Neural cell (in vitro differentiated cells): ENCODE measurements around the gene HEMK1. TPM values are rescaled to one million over a fixed set of nuclear protein-coding genes. Genes with fewer than 3 reads are reported as not detected.
A peak's percentile ranks its signal among the peaks of the same experiment; 100 is the strongest.

Source experiments
- H2AFZ ChIP-seq: fragments of 200-600, 300-800 bp; sonication (generic), shearing (Covaris generic); 2 replicates; pipeline ENCODE4 v1.6.0; 2014; ENCODE audit warnings: low read depth, mild to moderate bottlenecking, antibody characterized with exemption, low read length, moderate library complexity
- H3F3A ChIP-seq: fragments of 200-600 bp; shearing (Covaris generic); 2 replicates; pipeline ENCODE4 v1.6.1; 2016; ENCODE audit warnings: mild to moderate bottlenecking, moderate library complexity, mixed read lengths, antibody characterized with exemption, low read length; ENCODE audit not compliant: insufficient read depth, poor library complexity, severe bottlenecking
- H3K27ac ChIP-seq: fragments of 200-600, 300-800 bp; sonication (generic), shearing (Covaris generic); 2 replicates; pipeline ENCODE4 v1.5.1; 2014; ENCODE audit warnings: mild to moderate bottlenecking, low read length, moderate library complexity
- H3K27me3 ChIP-seq: fragments of 300-800, 200-600 bp; sonication (generic), shearing (Covaris generic); 2 replicates; pipeline ENCODE4 v1.6.0; 2014; ENCODE audit warnings: mild to moderate bottlenecking, low read depth, low read length, moderate library complexity; ENCODE audit not compliant: insufficient read depth
- H3K36me3 ChIP-seq: fragments of 300-800, 200-600 bp; sonication (generic), shearing (Covaris generic); 2 replicates; pipeline ENCODE4 v1.5.1; 2014; ENCODE audit warnings: mild to moderate bottlenecking, antibody characterized with exemption, low read length, moderate library complexity; ENCODE audit not compliant: insufficient read depth
- H3K4me2 ChIP-seq: fragments of 300-800, 200-600 bp; sonication (generic), shearing (Covaris generic); 2 replicates; pipeline ENCODE4 v1.6.0; 2014; ENCODE audit warnings: mild to moderate bottlenecking, low read length
- H3K4me3 ChIP-seq: fragments of 300-800, 200-600 bp; sonication (generic), shearing (Covaris generic); 2 replicates; pipeline ENCODE4 v1.5.1; 2014; ENCODE audit warnings: mild to moderate bottlenecking, low read length, moderate library complexity
- H3K79me2 ChIP-seq: fragments of 200-600 bp; shearing (Covaris generic); replicated peaks from 2 replicates; pipeline ENCODE4 v1.6.0; 2014; ENCODE audit warnings: mild to moderate bottlenecking, low read length, moderate library complexity; ENCODE audit not compliant: insufficient read depth
- H3K9ac ChIP-seq: fragments of 300-800, 200-600 bp; sonication (generic), shearing (Covaris generic); 2 replicates; pipeline ENCODE4 v1.6.1; 2016; ENCODE audit warnings: mild to moderate bottlenecking, low read length, mixed read lengths
- H3K9me2 ChIP-seq: fragments of 200-600 bp; shearing (Covaris generic); 2 replicates; pipeline ENCODE4 v1.6.1; 2016; ENCODE audit warnings: mild to moderate bottlenecking, low read length, mixed read lengths; ENCODE audit not compliant: insufficient read depth
- H3K9me3 ChIP-seq: fragments of 200-600, 300-800 bp; sonication (generic), shearing (Covaris generic); 2 replicates; pipeline ENCODE4 v1.6.1; 2016; ENCODE audit warnings: mild to moderate bottlenecking, mixed run types, low read length, moderate library complexity, mixed read lengths
- H4K20me1 ChIP-seq: fragments of 200-600 bp; shearing (Covaris generic); 2 replicates; pipeline ENCODE4 v1.6.1; 2016; ENCODE audit warnings: mild to moderate bottlenecking, mixed run types; ENCODE audit not compliant: insufficient read depth
- CTCF ChIP-seq: fragments of 450-650 bp; IDR thresholded peaks from 2 replicates; pipeline ENCODE4 v1.5.1; 2014; ENCODE audit warnings: antibody characterized with exemption, mild to moderate bottlenecking, moderate library complexity; ENCODE audit not compliant: poor library complexity, severe bottlenecking
- EP300 ChIP-seq: fragments of 450-650 bp; conservative IDR thresholded peaks from 2 replicates; pipeline ENCODE4 v1.6.1; 2014; ENCODE audit warnings: antibody characterized with exemption, mild to moderate bottlenecking, moderate library complexity; ENCODE audit not compliant: poor library complexity, severe bottlenecking
- EZH2 ChIP-seq: fragments of 200-600, 300-800 bp; shearing (Covaris generic), sonication (generic); IDR thresholded peaks from 2 replicates; pipeline ENCODE4 v1.6.1; 2014; ENCODE audit warnings: antibody characterized with exemption, low read length, borderline replicate concordance, mild to moderate bottlenecking; ENCODE audit not compliant: insufficient read depth, poor library complexity, severe bottlenecking
- MXI1 ChIP-seq: fragments of 450-650 bp; conservative IDR thresholded peaks from 2 replicates; pipeline ENCODE4 v1.6.1; 2014; ENCODE audit warnings: antibody characterized with exemption, mild to moderate bottlenecking; ENCODE audit not compliant: poor library complexity, severe bottlenecking
- POLR2AphosphoS5 ChIP-seq: IDR thresholded peaks from 2 replicates; pipeline ENCODE4 v1.6.1; 2012
- RAD21 ChIP-seq: fragments of 450-650 bp; conservative IDR thresholded peaks from 2 replicates; pipeline ENCODE4 v1.6.1; 2014; ENCODE audit warnings: antibody characterized with exemption, mild to moderate bottlenecking, moderate library complexity
- REST ChIP-seq: IDR thresholded peaks from 2 replicates; pipeline ENCODE4 v1.6.1; 2012; ENCODE audit warnings: borderline replicate concordance
- SMC3 ChIP-seq: fragments of 450-650 bp; conservative IDR thresholded peaks from 2 replicates; pipeline ENCODE4 v1.6.1; 2014; ENCODE audit warnings: antibody characterized with exemption, mild to moderate bottlenecking, moderate library complexity; ENCODE audit not compliant: poor library complexity
- TAF1 ChIP-seq: IDR thresholded peaks from 2 replicates; pipeline ENCODE4 v1.6.1; 2012; ENCODE audit warnings: low read depth
- polyA plus RNA-seq: library from polyadenylated mRNA; depleted of rRNA; stranded (reverse); fragments of >200 nt; gene quantifications from 2 replicates; pipeline ENCODE4 v1.2.3, GENCODE V29; 2014

Gene HEMK1
- polyA plus RNA-seq, 1 donor from 2014 or later: 24.4 TPM

DNA sequence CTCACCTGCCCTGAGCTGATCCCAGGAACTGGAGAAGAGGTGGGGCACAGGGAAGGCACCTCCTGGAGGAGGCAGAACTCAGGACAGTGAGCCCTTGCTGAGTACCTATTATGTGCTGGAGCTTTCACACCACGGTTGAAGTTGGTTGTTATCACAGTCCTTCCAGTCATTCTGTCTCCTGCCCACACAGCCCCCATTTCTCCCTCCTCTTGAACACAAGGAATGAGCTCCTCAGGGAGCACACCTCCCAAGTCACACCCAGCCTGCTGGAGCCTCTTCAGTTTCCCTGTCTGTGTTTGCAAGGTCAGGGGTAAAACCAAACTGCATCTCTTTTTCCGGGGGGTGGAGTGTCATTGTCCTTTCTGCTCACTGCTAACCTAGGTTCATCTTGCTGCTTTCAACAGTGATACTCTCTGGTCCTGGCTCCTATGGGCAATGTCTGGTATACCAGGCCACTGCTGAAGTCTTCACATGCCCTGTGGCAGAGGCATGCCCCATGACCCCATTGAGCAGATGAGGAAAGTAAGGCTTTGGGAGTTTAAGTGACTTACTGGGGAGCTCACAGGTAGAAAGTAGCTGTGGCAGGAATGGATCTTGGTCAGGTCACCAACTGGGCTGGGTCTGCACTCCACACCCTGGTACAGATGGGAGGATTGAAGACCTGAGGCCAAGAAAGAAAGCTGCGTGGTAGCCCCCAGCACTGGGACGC is 31.7 kb upstream of the HEMK1 start:
- H3K27me3 ChIP-seq: no peaks in the 10 kb centered on the region
- TF ChIP-seq POLR2AphosphoS5: no peak
- TF ChIP-seq EZH2: no peak
- TF ChIP-seq CTCF: no peak
- no peak for TF ChIP-seq SMC3
- TF ChIP-seq MXI1: no peak
- no peak for TF ChIP-seq RAD21
- TF ChIP-seq EP300: no peak
- TF ChIP-seq TAF1: no peak
- no peak for TF ChIP-seq REST

DNA sequence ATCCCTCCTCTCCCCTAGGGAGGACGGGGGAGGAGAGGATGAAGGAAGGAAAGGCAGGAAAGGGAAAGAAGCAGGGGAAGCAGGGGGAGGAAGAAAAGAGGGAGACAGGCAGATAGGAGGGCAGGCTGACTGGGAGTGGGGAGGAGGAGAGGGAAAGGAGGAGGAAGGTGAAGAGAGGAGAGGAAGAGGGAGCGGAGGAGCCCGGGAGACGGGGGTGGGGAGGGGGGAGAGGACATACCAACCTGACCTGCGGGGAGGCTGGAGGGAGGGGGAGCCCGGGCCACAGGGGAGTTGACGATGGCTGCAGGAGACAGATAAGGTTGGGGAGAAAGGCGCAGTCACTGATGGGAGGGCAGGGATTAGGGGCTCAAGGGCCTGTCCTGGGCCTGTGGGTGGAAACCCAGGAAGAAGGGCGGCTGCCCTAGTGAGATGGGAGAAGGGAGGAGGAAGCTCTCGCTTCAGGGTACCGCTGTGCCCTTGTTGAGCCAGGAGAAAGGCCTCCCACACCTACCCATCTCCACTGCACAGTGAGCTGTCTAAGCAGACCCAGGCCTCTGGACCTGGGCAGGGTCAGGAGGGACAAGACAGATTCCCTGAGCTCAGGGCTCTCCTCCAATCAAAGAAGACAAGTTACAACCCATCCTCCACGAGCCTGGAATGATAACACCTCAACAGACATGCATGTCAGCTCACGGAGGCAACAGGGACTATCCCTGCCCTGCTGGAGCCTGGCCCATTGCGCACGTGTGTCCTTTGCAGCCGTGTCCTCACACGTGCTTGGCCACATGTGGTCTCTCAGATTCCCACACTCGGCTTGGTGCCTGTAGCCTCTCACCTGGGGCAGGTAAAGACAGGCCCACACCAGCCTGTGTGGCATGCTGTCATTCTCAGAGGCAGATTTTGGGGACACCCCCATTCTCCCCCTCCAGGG is 29.7 kb upstream of the HEMK1 start:
- Histone ChIP-seq H3K9me2 (no peaks in the 10 kb centered on the region), H3K9me3 (no peaks in the 10 kb centered on the region), H3F3A (no peaks in the 10 kb centered on the region), H2AFZ (peak overlapping the region; percentile 13), H3K36me3 (no peaks in the 10 kb centered on the region), H3K27ac (no peak overlapping the region), H3K27me3 (no peaks in the 10 kb centered on the region), H3K9ac (peak overlapping the region; percentile 24), H3K79me2 (no peaks in the 10 kb centered on the region), H3K4me3 (no peak overlapping the region), H4K20me1 (no peaks in the 10 kb centered on the region), H3K4me2 (no peak overlapping the region)
- TF ChIP-seq MXI1: no peak
- no peak for TF ChIP-seq RAD21
- TF ChIP-seq CTCF: no peak
- TF ChIP-seq REST: no peak
- no peak for TF ChIP-seq EZH2
- TF ChIP-seq EP300: no peak
- no peak for TF ChIP-seq SMC3
- TF ChIP-seq TAF1: no peak
- no peak for TF ChIP-seq POLR2AphosphoS5

More for the DNA sequence above, 31.7 kb upstream of the HEMK1 start:
- no peaks in the 10 kb centered on the region for H3K36me3 ChIP-seq
- H3K9ac ChIP-seq: no peak overlapping the region
- H3K79me2 ChIP-seq: no peaks in the 10 kb centered on the region
- no peak overlapping the region for H2AFZ ChIP-seq
- no peak overlapping the region for H3K4me2 ChIP-seq
- no peaks in the 10 kb centered on the region for H3F3A ChIP-seq
- no peaks in the 10 kb centered on the region for H3K9me3 ChIP-seq
- no peak overlapping the region for H3K4me3 ChIP-seq
- H3K9me2 ChIP-seq: no peaks in the 10 kb centered on the region
- H4K20me1 ChIP-seq: no peaks in the 10 kb centered on the region
- no peak overlapping the region for H3K27ac ChIP-seq
